Sigmoid colon (tissue), 7 donors: Measurements from ENCODE around the gene ARHGAP12. TPM values are rescaled to one million over a fixed set of nuclear protein-coding genes. Genes with fewer than 3 reads are reported as not detected.
A peak's percentile ranks its signal among the peaks of the same experiment; 100 is the strongest.

Experiments
- DNase-seq: peaks from one replicate; pipeline ENCODE4 v3.0.0-alpha.2; 2019
- H3K27ac ChIP-seq, 4 donors: fragments of 200-600 bp; sonication (generic); one replicate each; pipeline ENCODE4 v1.5.1; 2016 to 2019; ENCODE audit warnings: mild to moderate bottlenecking in 1 of 4
- H3K27me3 ChIP-seq, 3 donors: fragments of 200-600 bp; sonication (generic); one replicate each; pipeline ENCODE4 v1.5.1; 2019; ENCODE audit warnings: mild to moderate bottlenecking in 1 of 3
- H3K36me3 ChIP-seq, 4 donors: fragments of 200-600 bp; sonication (generic); one replicate each; pipeline ENCODE4 v1.5.1; 2016 to 2019
- H3K4me1 ChIP-seq, 4 donors: fragments of 200-600 bp; sonication (generic); one replicate each; pipeline ENCODE4 v1.5.1; 2017 to 2019
- H3K4me3 ChIP-seq, 4 donors: fragments of 200-600 bp; sonication (generic); one replicate each; pipeline ENCODE4 v1.5.1; 2017 to 2019; ENCODE audit warnings: mild to moderate bottlenecking in 2 of 4, moderate library complexity in 1 of 4
- H3K9me3 ChIP-seq, 4 donors: fragments of 200-600 bp in 3 of 4; sonication (generic) in 3 of 4; one replicate each; pipeline versions ENCODE4 v1.5.1 to v1.6.1; 2013 to 2019
- CTCF ChIP-seq, 4 experiments: fragments of 450-650 bp in 3 of 4; fragments of 200-600 bp in 1 of 4; IDR thresholded peaks; one replicate each; pipeline ENCODE4 v1.5.1; 2016 to 2019; ENCODE audit warnings: antibody characterized with exemption in 4 of 4, mild to moderate bottlenecking in 3 of 4, moderate library complexity in 2 of 4
- EP300 ChIP-seq, 4 donors: sonication (generic); formaldehyde crosslinking; IDR thresholded peaks; one replicate each; pipeline ENCODE4 v1.6.1; 2017; ENCODE audit warnings: antibody characterized with exemption in 4 of 4
- POLR2A ChIP-seq, 2 donors: fragments of 450-650 bp; IDR thresholded peaks; one replicate each; pipeline ENCODE4 v1.6.1; 2016; ENCODE audit warnings: antibody characterized with exemption in 2 of 2, mild to moderate bottlenecking in 2 of 2, moderate library complexity in 2 of 2
- POLR2AphosphoS5 ChIP-seq, 4 donors: sonication (generic); formaldehyde crosslinking; IDR thresholded peaks; one replicate each; pipeline ENCODE4 v1.6.1; 2017; ENCODE audit warnings: antibody characterized with exemption in 4 of 4
- WGBS, 2 donors: extraction: QIAGEN DNeasy Blood & Tissue Kit; methylation state at CpG; one replicate each; pipeline ENCODE4 v1.1.7; 2013; 5-methylcytosine and 5-hydroxymethylcytosine counted together
- intact Hi-C: fragments of 100-400 bp; cut with DNase I; formaldehyde crosslinking; loops from one replicate; pipeline ENCODE4 v1.15.1; 2023
- polyA plus RNA-seq, 3 donors: library from polyadenylated mRNA; stranded (reverse); fragments of 200-250 nt; gene quantifications; one replicate each; pipeline ENCODE4 v1.2.3, GENCODE V29; 2013
- total RNA-seq, 4 donors: library from RNA; depleted of rRNA; stranded (reverse); fragments of >200 nt; gene quantifications; one replicate each; pipeline ENCODE4 v1.1.0, GENCODE V29; 2016
- donor health status: healthy with polysubstance abuse.
- donor health status: Bipolar disorder and iron deficiency.
- donor health status: healthy.

ARHGAP12 gene
- total and polyA plus RNA-seq, 7 donors: 14.1 to 90.5 (median 44.9) TPM

- H3K36me3 ChIP-seq: no peaks in the 10 kb centered on the region
- DNase-seq: no peak
- peaks cover 0 to 55% (median 40%) of the 10 kb centered on the region in 4 donors for H3K4me1 ChIP-seq
- intact Hi-C loops: loop anchor here (5.0 to 10.0 kb wide), 4 partner anchors 54 to 726 kb away; partner anchors contain the start of genes ZEB1 and ZNF438
- 88% methylated on average over 5 of the region's 5 CpGs for WGBS, 2 donors
- H3K4me3 ChIP-seq: no peak overlapping the region
- H3K9me3 ChIP-seq: no peaks in the 10 kb centered on the region
- H3K27ac ChIP-seq: peak overlapping the region; percentile 93 to 99 (median 94)
- no peaks in the 10 kb centered on the region for H3K27me3 ChIP-seq
- TF ChIP-seq POLR2A (IDR thresholded peaks at IDR 0.05) (no peak), EP300 (IDR thresholded peaks at IDR 0.05) (no peak), CTCF (IDR thresholded peaks at IDR 0.05) (no peak), POLR2AphosphoS5 (IDR thresholded peaks at IDR 0.05) (peak in 3 of 4 donors; percentile 7 to 34 (median 30))
These were observed 170.1 kb downstream of the ARHGAP12 start for GRCh38 chr10:31758495-31758894.

GRCh38 chr10:31757831-31758230 is 170.8 kb downstream of the ARHGAP12 start:
- Histone ChIP-seq H3K36me3 (no peaks in the 10 kb centered on the region), H3K4me3 (no peak overlapping the region), H3K27me3 (no peaks in the 10 kb centered on the region), H3K27ac (peak overlapping the region; percentile 93 to 99 (median 94)), H3K4me1 (peaks cover 0 to 55% (median 40%) of the 10 kb centered on the region in 4 donors), H3K9me3 (no peaks in the 10 kb centered on the region)
- no peak for TF ChIP-seq CTCF (IDR thresholded peaks at IDR 0.05)
- TF ChIP-seq EP300 (IDR thresholded peaks at IDR 0.05): no peak
- no peak for TF ChIP-seq POLR2A (IDR thresholded peaks at IDR 0.05)
- no peak for TF ChIP-seq POLR2AphosphoS5 (IDR thresholded peaks at IDR 0.05)
- WGBS, 2 donors: 64 to 80% methylated on average over 7 of the region's 7 CpGs
- peak; percentile 71 for DNase-seq
- intact Hi-C loops: loop anchor here (5.0 to 10.0 kb wide), 4 partner anchors 53 to 726 kb away; partner anchors contain the start of genes ZEB1 and ZNF438

DNA sequence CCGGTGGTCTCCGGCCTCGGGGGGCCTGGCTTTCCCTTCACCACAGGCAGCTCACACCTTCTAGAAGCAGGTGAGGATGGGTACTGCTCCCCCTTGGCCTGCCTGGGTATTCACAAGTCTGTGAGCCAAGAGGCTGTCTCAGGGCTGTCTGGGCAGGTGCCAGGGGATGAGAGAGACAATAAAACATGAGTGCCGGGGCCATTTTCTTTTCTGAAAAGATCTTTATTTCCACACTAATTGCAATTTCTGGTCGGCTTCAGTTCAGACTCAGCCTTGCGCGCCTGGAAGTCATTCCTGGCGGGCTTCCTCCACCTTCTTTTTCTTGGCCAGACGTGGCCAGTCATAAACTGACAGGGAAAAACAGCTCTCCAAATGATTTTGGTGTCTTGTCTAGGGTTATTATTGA is 171.2 kb downstream of the ARHGAP12 start:
- H3K27ac ChIP-seq: peak overlapping the region; percentile 93 to 99 (median 94)
- no peaks in the 10 kb centered on the region for H3K27me3 ChIP-seq
- no peak for TF ChIP-seq POLR2A (IDR thresholded peaks at IDR 0.05)
- no peak for TF ChIP-seq EP300 (IDR thresholded peaks at IDR 0.05)
- TF ChIP-seq CTCF (IDR thresholded peaks at IDR 0.05): no peak
- TF ChIP-seq POLR2AphosphoS5 (IDR thresholded peaks at IDR 0.05): peak in 1 of 4 donors; percentile 12
- no peaks in the 10 kb centered on the region for H3K9me3 ChIP-seq
- H3K4me1 ChIP-seq: peaks cover 0 to 55% (median 40%) of the 10 kb centered on the region in 4 donors
- H3K36me3 ChIP-seq: no peaks in the 10 kb centered on the region
- peak; percentile 84 for DNase-seq
- 76 to 77% methylated on average over 9 of the region's 9 CpGs for WGBS, 2 donors
- H3K4me3 ChIP-seq: no peak overlapping the region
- intact Hi-C loops: loop anchor here (5.0 to 10.0 kb wide), 4 partner anchors 53 to 725 kb away; partner anchors contain the start of genes ZEB1 and ZNF438

DNA sequence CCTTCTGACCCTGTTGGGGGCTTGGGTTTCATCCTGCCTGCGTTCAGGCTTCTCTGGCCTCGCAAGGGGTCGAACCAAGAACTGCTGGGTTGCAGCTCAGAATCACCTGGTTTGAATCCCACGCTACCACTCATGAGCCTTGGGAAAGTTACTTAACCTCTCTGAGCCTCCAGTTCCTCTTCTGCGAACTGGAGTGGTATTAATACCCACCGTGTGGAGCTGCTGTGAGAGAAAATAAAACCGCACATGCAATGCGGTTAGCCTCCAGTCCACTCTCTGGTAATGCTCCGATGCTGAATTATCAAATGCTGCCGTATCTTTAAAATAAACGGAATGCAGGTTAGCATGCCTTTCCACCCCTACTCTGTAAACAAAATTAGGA is 171.9 kb downstream of the ARHGAP12 start:
- intact Hi-C loops: loop anchor here (5.0 to 10.0 kb wide), 4 partner anchors 52 to 724 kb away; partner anchors contain the start of genes ZEB1 and ZNF438
- H3K27ac ChIP-seq: peak overlapping the region in 3 of 4 donors; percentile 93 to 99 (median 95)
- no peaks in the 10 kb centered on the region for H3K27me3 ChIP-seq
- 82% methylated on average over 11 of the region's 11 CpGs for WGBS, 2 donors
- no peaks in the 10 kb centered on the region for H3K9me3 ChIP-seq
- no peak overlapping the region for H3K4me3 ChIP-seq
- TF ChIP-seq POLR2AphosphoS5 (IDR thresholded peaks at IDR 0.05) (no peak), EP300 (IDR thresholded peaks at IDR 0.05) (no peak), CTCF (IDR thresholded peaks at IDR 0.05) (no peak), POLR2A (IDR thresholded peaks at IDR 0.05) (no peak)
- peaks cover 0 to 55% (median 40%) of the 10 kb centered on the region in 4 donors for H3K4me1 ChIP-seq
- no peak for DNase-seq
- H3K36me3 ChIP-seq: no peaks in the 10 kb centered on the region
